GM21528 (cell line): ENCODE data around the gene CSNK1G1.
"Not testable (repeated sequence)": the region's sequence is repeated elsewhere in the genome, so short reads cannot be mapped to it uniquely, and the experiment has no call there.

Experiments used
- ATAC-seq: cut with Tn5 transposase; IDR thresholded peaks from one replicate; pipeline ENCODE4 v1.9.1; 2021; ENCODE audit warnings: mild to moderate bottlenecking, moderate library complexity; ENCODE audit not compliant: unreplicated experiment, low FRiP score

The CSNK1G1 gene

GRCh38 chr15:64289550-64289949 lies 66.4 kb downstream of the CSNK1G1 start:
- ATAC-seq = no peak

DNA sequence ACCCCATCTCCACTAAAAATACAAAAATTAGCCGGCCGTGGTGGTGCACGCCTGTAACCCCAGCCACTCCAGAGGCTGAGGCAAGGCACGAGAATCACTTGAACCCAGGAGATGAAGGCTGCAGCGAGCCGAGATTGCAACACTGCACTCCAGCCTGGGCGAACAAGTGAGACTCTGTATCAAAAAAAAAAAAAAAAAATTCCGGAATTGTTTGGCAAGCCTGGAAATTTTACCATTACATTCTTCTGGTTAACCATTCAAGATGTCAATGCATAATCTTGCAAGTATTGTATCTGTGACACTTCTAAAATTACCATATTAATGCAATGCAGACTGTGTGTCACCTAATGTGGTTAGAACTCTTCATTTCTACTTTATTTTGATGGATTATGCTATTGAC lies 67.0 kb downstream of the CSNK1G1 start:
- no peak for ATAC-seq

DNA sequence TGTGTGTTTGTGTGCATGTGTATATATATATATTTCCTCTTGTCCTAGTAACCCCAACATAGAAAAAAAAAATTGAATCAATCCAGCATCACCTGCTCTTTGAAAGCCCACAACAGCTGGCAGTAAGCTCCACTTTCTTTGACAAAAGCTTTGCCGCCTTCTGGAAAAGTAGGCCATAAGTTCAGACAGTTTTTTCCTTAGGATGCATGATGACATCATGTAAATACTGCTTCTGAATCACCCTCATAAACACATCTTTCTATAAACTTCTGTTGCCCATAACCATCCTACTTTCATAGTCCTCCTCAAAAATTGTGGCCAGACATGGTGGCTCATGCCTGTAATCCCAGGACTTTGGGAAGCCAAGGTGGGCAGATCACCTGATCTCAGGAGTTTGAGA lies 67.4 kb downstream of the CSNK1G1 start:
- no peak for ATAC-seq

DNA sequence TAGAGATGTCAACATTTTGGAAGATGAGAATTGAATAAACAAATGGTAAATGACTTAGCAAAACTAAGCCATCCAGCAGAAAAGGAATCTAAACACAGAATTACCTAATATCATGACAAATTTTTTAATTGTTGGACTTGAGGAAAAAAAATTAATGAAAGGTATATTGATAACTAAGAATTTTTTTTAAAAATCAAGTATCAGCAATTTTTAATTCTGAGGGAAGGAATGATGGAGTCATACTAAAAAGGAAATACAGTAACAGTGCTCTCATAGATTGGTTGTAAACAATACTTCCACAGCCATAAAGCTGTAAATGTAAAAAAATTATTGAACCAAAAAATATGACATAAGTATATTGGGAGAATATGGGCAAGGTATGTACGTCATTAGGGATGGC lies 68.0 kb downstream of the CSNK1G1 start:
- ATAC-seq = no peak

DNA sequence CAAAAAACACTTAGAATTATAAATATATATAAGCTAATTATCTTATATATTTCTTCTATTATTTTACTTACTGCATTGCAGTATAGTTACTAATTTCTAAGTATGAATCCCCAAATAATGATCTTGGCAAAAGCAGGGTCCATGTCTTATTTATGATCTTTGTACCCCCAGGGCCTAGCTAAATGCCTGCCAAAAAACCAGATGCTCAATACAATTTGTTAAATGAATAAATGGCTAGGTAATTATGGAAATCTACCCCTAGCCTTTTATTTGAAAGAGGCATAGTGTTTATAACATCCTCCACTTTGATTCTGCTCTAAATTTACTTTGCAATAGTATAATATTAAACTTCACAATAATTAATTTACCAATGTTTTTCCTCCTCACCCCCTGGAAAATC lies 69.5 kb downstream of the CSNK1G1 start:
- ATAC-seq = no peak

GRCh38 chr15:64285871-64286270 lies 70.1 kb downstream of the CSNK1G1 start:
- no peak for ATAC-seq

DNA sequence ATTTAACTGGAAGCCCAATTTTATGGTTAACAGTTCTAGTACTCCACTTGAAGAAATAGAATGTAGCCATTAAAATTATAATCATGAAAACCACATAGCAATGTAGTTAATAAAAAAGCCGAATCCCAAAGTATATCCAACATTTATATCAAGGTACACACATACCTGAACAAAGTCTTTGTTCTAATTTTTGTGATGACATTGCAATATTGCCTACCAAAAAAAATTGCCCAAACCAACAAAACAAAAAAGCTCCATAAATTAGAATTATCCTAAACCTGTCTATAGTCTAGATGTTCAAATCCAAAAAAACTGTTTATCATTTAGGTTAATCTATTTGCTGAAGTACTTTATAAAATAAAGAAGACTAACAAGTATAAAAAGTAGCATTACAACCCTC lies 70.8 kb downstream of the CSNK1G1 start:
- no peak for ATAC-seq

DNA sequence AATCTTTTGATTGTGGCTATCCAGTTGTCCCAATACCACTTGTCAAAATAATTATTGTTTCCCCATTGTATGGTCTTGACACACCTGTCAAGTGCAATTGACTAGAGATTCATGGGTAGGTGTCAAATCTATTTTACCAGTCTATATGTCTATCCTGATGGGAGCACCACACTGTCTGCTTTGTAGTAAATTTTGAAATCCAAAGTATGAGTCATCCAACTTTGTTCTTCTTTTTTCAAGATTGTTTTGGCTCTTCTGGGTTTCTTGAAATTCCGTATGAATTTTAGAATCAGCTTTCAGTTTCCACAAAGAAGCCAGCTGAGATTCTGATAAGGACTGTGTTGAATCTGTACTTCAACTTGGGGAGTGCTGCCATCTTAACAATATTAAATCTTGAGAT lies 71.9 kb downstream of the CSNK1G1 start:
- ATAC-seq = no peak

DNA sequence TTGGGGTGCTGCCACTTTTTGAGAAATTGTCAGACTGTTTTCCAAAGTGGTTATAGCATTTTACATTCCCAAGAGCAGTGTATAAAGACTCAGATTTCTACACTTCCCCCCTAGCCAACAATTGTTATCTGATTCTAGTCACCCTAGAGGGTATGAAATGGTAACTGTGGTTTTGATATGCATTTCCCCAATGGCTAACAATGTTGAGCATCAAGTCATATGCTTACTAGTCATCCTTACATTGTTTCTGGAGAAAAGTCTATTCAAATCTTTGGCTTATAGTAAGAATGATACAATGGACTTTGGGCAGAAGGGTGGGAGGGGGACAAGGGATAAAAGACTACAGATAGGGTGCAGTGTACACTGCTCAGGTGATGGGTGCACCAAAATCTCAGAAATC lies 73.3 kb downstream of the CSNK1G1 start:
- no peak for ATAC-seq

DNA sequence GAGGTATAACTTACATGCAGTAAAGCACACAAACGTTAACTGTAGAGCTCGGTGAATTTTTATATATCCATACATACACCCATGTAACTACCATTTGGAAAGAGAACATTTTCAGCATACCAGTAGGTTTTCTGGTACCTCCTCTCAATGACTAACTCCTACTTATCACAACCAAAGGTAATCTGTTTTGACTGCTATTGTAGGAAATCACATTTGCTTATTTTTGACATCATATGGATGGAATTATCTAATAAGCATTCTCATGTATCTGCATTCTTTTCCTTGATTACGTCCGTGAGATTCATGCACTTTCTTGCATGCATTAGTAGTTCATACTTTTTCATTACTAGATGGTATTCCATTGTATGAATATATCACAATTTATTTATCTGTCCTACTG lies 76.8 kb downstream of the CSNK1G1 start:
- no peak for ATAC-seq

DNA sequence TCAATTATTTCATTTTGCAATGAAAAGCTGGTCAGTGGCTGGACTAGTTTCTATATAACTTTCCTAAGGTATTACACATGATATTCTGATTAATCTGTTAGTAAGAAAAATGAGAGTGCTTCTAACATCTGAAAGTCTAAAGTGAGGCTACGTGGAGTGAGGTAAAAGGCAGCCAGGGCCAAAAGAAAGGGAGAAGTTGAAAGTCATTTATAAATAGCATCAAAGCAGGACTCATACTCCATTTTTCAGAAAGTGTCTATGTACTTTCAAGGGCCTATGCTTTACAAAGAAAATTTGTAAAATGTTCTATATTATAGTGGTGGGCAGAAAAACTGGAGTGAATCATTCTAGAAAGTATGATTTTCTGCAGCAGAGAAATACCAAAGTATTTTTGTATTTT lies 80.0 kb downstream of the CSNK1G1 start:
- no peak for ATAC-seq

- no peak for ATAC-seq
These were observed 81.5 kb downstream of the CSNK1G1 start for GRCh38 chr15:64274341-64274950.

DNA sequence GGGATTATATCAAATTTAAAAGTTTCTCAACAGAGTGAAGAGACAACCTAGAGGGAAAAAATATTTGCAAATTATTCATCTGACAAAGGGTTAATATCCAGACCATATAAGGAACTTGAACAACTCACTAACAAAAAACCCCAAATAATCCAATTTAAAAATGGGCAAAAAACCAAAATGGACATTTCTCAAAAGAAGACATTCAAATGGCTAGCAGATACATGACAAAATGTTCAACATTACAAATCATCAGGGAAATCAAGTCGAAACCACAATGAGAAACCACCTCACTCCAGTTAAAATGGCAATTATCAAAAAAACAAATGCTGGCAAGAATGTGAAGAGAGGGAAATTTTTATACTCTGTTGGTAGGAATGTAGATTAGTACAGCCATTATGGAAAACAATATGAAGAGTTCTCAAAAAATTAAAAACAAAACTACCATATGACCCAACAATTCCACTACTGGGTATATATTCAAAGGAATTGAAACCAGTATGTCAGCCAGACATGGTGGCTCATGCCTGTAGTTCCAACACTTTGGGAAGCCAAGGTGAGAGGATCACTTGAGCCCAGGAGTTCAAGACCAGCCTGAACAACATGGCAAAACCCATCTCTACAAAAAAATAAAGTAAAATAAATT lies 88.5 kb downstream of the CSNK1G1 start:
- ATAC-seq = no peak

DNA sequence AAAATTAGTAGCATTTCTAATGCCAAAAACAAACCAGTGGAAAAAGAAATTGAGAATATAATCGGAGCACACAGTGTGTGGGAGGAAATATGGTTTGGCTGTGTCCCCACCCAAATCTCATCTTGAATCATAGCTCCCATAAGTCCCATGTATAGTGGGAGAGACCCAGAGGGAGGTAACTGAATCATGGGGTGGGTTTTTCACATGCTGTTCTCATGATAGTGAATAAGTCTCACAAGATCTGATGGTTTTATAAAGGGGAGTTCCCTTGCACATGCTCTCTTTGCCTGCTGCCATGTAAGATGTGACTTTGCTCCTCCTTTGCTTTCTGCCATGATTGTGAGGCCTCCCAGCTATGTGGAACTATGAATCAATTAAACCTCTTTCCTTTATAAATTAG lies 90.8 kb downstream of the CSNK1G1 start:
- not testable (repeated sequence) for ATAC-seq

DNA sequence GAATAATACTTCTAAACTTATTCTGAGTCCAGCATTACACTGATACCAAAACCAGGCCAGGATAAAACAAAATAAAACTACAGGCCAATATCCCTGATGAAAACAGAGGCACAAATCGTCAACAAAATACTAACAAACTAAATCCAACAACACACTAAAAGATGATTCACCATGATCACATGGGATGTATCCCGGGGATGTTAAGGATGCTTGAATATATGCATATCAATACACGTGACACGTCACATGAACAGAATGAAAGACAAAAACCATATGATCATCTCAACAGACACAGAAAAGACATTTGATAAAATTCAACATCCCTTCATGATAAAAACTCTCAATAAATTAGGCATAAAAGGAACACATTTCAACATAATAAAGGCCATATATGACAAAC lies 91.5 kb downstream of the CSNK1G1 start:
- ATAC-seq = no peak

GRCh38 chr15:64263567-64263966 lies 92.4 kb downstream of the CSNK1G1 start:
- ATAC-seq = no peak

DNA sequence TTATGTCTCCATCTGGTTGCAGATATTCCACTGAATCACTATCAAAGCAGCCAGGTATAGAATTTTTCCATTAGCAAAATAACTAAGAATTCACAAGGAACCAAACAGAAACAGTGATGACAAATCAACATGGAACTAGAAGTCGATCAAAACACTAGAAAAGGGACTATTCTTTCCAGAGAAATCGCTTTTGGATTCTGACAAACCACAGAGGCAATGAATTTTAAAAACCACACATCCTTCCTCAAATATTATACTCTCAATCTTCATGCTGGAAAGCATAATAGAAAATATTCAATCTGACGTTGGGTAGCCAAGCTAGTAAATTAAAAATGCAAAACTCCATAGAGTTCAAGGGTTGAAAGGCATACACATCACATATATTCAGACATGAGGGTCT lies 99.9 kb downstream of the CSNK1G1 start:
- no peak for ATAC-seq

GRCh38 chr15:64251658-64252057 lies 104.3 kb downstream of the CSNK1G1 start:
- no peak for ATAC-seq

DNA sequence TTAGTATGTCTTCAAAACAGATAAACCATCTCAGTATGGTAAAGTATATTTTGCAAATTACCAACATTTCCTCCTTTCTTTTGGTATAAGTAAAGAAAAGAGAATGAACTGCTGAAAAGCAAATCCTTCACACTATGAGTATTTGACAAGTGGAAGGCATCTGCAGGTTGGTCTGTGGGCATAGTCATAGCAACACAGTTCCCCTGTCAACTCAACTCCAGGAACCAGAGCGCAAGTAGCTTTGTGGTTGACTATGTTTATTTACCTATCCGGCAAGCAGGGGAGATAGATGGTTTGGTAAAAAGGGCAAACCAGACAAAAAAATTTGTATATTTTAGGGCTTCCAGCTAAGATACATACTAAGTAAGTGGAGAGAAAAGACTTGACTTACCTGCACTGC lies 104.9 kb downstream of the CSNK1G1 start:
- no peak for ATAC-seq

DNA sequence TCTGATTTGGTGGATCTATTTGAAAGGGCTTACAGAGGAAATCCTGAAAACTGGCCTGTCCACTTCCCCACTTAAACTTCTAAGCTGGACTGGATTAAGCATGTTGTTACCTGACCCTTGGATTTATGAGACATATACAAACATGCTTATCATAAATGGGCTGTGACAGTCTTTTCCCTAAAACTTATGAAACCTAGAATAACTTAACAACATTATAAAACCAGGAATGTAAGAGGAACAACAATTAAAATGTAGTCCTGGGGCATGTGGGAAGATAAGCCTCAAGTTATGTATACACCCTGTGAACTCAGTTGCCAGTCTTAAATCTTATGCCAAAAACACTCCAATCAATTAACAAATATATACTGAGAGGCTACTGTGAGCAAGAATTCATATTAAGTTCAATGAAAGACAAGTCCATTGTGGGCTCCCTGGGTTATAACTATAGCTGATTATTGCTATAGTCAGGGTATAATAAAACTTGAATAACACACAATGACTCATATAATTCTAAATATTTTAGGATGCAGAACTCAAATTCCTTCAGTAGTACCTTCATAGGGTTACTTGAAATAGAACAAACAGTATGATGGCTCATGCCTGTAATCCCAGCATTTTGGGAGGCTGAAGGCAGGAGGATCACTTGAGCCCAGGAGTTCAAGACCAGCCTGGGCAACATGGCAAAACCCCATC lies 105.9 kb downstream of the CSNK1G1 start:
- no peak for ATAC-seq

- no peak for ATAC-seq
These were observed 106.6 kb downstream of the CSNK1G1 start for GRCh38 chr15:64249406-64249805.

- peak; percentile 64 for ATAC-seq
These were observed 107.9 kb downstream of the CSNK1G1 start for GRCh38 chr15:64247906-64248541.
